ENCODE results near the gene ZDHHC11. TPM values are rescaled to one million over a fixed set of nuclear protein-coding genes. Genes with fewer than 3 reads are reported as not detected.
"Not testable (repeated sequence)": the region's sequence is repeated elsewhere in the genome, so short reads cannot be mapped to it uniquely, and the experiment has no call there.

Gene ZDHHC11
- total RNA-seq, 1 experiment from 2014 or later, result 3.6 TPM

DNA sequence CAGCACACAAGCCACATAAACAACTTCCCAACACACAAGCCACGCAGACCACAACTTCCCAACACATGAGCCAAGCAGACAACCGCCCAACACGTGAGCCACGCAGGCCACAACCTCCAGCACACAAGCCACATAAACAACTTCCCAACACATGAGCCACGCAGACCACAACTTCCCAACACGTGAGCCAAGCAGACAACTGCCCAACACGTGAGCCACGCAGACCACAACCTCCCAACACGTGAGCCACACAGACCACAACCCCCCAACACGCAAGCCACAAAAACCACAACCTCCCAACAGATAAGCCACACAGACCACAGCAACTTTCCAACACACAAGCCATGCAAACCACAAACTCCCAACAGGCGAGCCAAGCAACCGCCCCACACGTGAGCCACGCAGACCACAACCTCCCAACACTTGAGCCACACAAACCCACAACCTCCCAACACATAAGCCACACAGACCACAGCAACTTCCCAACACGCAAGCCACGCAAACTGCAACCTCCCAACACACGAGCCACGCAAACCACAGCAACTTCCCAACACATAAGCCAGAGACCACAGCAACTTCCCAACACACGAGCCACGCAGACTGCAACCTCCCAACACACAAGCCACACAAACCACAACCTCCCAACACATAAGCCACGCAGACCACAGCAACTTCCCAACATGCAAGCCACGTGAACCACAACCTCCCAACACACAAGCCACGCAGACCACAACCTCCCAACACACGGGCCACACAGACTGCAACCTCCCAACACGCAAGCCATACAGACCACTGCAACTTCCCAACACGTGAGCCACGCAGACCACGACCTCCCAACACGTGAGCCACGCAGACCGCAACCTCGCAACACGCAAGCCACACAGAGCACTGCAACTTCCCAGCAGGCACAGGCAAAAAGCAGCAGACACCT lies 31.7 kb upstream of the ZDHHC11 start:
- Mint-ChIP-seq H3K4me1 (ENCODE audit: low read depth, unreplicated experiment) (no peaks in the 10 kb centered on the region), H3K36me3 (ENCODE audit: insufficient read depth, unreplicated experiment) (peaks cover 71% of the 10 kb centered on the region), H3K27me3 (ENCODE audit: insufficient read depth, unreplicated experiment) (no peaks in the 10 kb centered on the region), H3K9me3 (ENCODE audit: unreplicated experiment) (no peaks in the 10 kb centered on the region), H3K27ac (ENCODE audit: unreplicated experiment) (no peak overlapping the region), H3K4me3 (ENCODE audit: unreplicated experiment) (no peak overlapping the region)
- Histone ChIP-seq H3K9me3 (no peaks in the 10 kb centered on the region), H3K4me1 (no peaks in the 10 kb centered on the region), H3K27me3 (replicated peaks; ENCODE audit: control insufficient read depth, insufficient read depth, low read length) (no peaks in the 10 kb centered on the region), H3K4me3 (ENCODE audit: low read depth, low read length) (no peak overlapping the region), H3K36me3 (ENCODE audit: control insufficient read depth, insufficient read depth, low read length) (peaks cover 10% of the 10 kb centered on the region)
- TF ChIP-seq, protein P1, sequence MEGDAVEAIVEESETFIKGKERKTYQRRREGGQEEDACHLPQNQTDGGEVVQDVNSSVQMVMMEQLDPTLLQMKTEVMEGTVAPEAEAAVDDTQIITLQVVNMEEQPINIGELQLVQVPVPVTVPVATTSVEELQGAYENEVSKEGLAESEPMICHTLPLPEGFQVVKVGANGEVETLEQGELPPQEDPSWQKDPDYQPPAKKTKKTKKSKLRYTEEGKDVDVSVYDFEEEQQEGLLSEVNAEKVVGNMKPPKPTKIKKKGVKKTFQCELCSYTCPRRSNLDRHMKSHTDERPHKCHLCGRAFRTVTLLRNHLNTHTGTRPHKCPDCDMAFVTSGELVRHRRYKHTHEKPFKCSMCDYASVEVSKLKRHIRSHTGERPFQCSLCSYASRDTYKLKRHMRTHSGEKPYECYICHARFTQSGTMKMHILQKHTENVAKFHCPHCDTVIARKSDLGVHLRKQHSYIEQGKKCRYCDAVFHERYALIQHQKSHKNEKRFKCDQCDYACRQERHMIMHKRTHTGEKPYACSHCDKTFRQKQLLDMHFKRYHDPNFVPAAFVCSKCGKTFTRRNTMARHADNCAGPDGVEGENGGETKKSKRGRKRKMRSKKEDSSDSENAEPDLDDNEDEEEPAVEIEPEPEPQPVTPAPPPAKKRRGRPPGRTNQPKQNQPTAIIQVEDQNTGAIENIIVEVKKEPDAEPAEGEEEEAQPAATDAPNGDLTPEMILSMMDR (IDR thresholded peaks at IDR 0.05; ENCODE audit: insufficient read depth in 1 of 2, low read depth in 1 of 2, low read length in 1 of 2, severe bottlenecking in 1 of 2, unreplicated experiment in 1 of 2), result no peak
- CTCF ChIA-PET, result no interaction called here
- POLR2A ChIA-PET, result no interaction called here
- intact Hi-C loops (cut with micrococcal nuclease; ENCODE audit: unreplicated experiment), result no loop called here
- DNase-seq, result peak in 1 of 2 experiments; percentile 17
- BruUV-seq (replicated peaks), result no TSS peak

DNA sequence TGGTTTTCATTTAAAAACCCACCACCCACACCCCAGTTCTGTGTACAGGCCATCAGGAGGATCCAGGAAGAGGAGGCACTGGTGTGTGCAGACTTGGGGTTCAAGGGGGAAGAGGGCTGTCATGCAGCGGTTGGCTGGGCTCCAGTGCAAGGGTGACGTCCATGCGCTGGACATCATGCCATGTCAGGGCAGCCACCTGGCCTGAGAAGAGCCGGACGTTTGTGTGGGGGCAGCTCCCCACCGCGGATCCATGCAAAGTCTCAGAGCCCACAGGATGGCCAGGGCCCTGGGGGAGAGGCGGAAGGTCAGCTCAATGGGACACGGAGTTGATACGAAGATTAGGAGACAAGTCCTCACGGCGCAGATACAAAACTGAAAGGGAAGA lies 30.8 kb upstream of the ZDHHC11 start:
- CTCF ChIA-PET, result no interaction called here
- H3K27ac Mint-ChIP-seq (ENCODE audit: unreplicated experiment), result no peak overlapping the region
- POLR2A ChIA-PET, result no interaction called here
- H3K36me3 Mint-ChIP-seq (ENCODE audit: insufficient read depth, unreplicated experiment), result peaks cover 71% of the 10 kb centered on the region
- DNase-seq, result no peak
- no peaks in the 10 kb centered on the region for H3K27me3 Mint-ChIP-seq (ENCODE audit: insufficient read depth, unreplicated experiment)
- no peaks in the 10 kb centered on the region for H3K4me1 ChIP-seq
- H3K27me3 ChIP-seq (replicated peaks; ENCODE audit: control insufficient read depth, insufficient read depth, low read length), result no peaks in the 10 kb centered on the region
- peaks cover 12% of the 10 kb centered on the region for H3K36me3 ChIP-seq (ENCODE audit: control insufficient read depth, insufficient read depth, low read length)
- H3K4me1 Mint-ChIP-seq (ENCODE audit: low read depth, unreplicated experiment), result no peaks in the 10 kb centered on the region
- no peaks in the 10 kb centered on the region for H3K9me3 Mint-ChIP-seq (ENCODE audit: unreplicated experiment)
- H3K4me3 Mint-ChIP-seq (ENCODE audit: unreplicated experiment), result no peak overlapping the region
- TF ChIP-seq, protein P1 (IDR thresholded peaks at IDR 0.05; ENCODE audit: insufficient read depth in 1 of 2, low read depth in 1 of 2, low read length in 1 of 2, severe bottlenecking in 1 of 2, unreplicated experiment in 1 of 2), result no peak
- H3K4me3 ChIP-seq (ENCODE audit: low read depth, low read length), result no peak overlapping the region
- H3K9me3 ChIP-seq, result no peaks in the 10 kb centered on the region
- intact Hi-C loops (cut with micrococcal nuclease; ENCODE audit: unreplicated experiment), result no loop called here
- no TSS peak for BruUV-seq (replicated peaks)

DNA sequence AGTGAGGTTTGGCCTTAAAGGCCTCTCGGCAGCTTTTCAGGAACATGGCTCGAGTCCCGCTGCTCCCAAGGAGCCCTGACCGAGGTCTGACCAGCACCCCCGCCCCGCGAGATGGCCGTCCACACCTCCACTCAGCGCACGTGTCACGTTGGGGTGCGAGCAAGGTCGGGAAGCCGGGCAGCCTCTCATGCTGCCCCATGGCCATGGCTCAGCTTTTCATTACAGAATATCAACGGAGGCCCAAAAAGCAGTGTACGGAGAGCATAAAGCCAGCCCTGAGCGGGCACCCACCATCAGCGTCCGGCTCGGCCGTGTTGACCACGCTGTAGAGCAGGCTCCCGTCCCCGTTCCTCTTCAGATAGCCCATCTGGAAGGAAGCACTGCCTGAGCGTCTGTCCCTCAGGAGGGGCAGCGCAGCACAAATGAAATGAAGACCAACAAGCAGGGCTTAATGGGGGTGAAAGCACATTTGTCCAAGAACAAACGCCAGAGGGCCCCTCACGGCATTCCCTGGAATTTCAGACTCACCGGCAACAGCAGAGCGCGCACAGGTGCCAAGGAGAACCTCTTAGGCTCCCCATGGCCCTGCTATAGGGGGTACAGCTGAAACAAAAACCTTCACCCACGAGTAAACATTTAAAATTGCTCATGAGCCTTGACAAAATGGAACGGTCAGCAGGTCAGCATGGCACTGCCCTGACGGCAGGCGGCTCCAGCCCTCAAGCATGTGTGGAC lies 30.2 kb upstream of the ZDHHC11 start:
- no peak for DNase-seq
- TF ChIP-seq, protein P1 (IDR thresholded peaks at IDR 0.05; ENCODE audit: insufficient read depth in 1 of 2, low read depth in 1 of 2, low read length in 1 of 2, severe bottlenecking in 1 of 2, unreplicated experiment in 1 of 2), result no peak
- H3K27ac Mint-ChIP-seq (ENCODE audit: unreplicated experiment), result no peak overlapping the region
- BruUV-seq (replicated peaks), result no TSS peak
- H3K27me3 Mint-ChIP-seq (ENCODE audit: insufficient read depth, unreplicated experiment), result no peaks in the 10 kb centered on the region
- H3K4me3 Mint-ChIP-seq (ENCODE audit: unreplicated experiment), result no peak overlapping the region
- ChIA-PET POLR2A (no interaction called here), CTCF (no interaction called here)
- no peaks in the 10 kb centered on the region for H3K9me3 Mint-ChIP-seq (ENCODE audit: unreplicated experiment)
- intact Hi-C loops (cut with micrococcal nuclease; ENCODE audit: unreplicated experiment), result no loop called here
- Histone ChIP-seq H3K36me3 (ENCODE audit: control insufficient read depth, insufficient read depth, low read length) (peaks cover 10% of the 10 kb centered on the region), H3K9me3 (no peaks in the 10 kb centered on the region), H3K27me3 (replicated peaks; ENCODE audit: control insufficient read depth, insufficient read depth, low read length) (no peaks in the 10 kb centered on the region), H3K4me3 (ENCODE audit: low read depth, low read length) (no peak overlapping the region), H3K4me1 (no peaks in the 10 kb centered on the region)
- H3K4me1 Mint-ChIP-seq (ENCODE audit: low read depth, unreplicated experiment), result no peaks in the 10 kb centered on the region
- peaks cover 71% of the 10 kb centered on the region for H3K36me3 Mint-ChIP-seq (ENCODE audit: insufficient read depth, unreplicated experiment)

DNA sequence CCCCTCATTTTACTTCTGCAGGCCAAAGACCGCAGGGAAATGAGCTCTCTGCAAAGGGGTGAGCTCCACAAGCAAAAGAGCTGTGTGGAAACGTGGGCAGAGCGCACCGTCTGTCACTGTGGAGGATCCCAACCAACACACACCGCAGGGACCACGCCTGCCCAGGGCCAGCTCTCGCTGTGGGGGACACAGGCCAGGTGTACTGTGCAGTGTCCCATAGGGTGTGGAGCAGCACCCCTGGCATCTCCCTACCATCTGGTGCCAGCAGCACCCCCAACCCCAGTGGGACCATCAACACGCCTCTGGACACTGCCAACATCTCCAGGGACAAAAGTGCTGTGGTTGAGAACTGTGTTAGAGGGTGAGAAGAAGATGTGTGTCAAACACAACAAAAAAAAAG lies 27.9 kb upstream of the ZDHHC11 start:
- H3K4me3 ChIP-seq (ENCODE audit: low read depth, low read length); intact Hi-C loops (cut with micrococcal nuclease; ENCODE audit: unreplicated experiment); H3K4me1 Mint-ChIP-seq (ENCODE audit: low read depth, unreplicated experiment); H3K4me1 ChIP-seq; DNase-seq; CTCF ChIA-PET; H3K36me3 ChIP-seq (ENCODE audit: control insufficient read depth, insufficient read depth, low read length); POLR2A ChIA-PET; H3K9me3 ChIP-seq; H3K27me3 ChIP-seq (replicated peaks; ENCODE audit: control insufficient read depth, insufficient read depth, low read length); H3K4me3 Mint-ChIP-seq (ENCODE audit: unreplicated experiment); H3K9me3 Mint-ChIP-seq (ENCODE audit: unreplicated experiment); H3K27ac Mint-ChIP-seq (ENCODE audit: unreplicated experiment); BruUV-seq (replicated peaks); H3K27me3 Mint-ChIP-seq (ENCODE audit: insufficient read depth, unreplicated experiment): not testable (repeated sequence)
- H3K36me3 Mint-ChIP-seq (ENCODE audit: insufficient read depth, unreplicated experiment), result peaks cover 71% of the 10 kb centered on the region
